Measurements from ENCODE around the gene UBE2G1. TPM values are rescaled to one million over a fixed set of nuclear protein-coding genes. Genes with fewer than 3 reads are reported as not detected.

Gene UBE2G1
- total RNA-seq, 1 experiment from 2014 or later, result 56.8 TPM

DNA sequence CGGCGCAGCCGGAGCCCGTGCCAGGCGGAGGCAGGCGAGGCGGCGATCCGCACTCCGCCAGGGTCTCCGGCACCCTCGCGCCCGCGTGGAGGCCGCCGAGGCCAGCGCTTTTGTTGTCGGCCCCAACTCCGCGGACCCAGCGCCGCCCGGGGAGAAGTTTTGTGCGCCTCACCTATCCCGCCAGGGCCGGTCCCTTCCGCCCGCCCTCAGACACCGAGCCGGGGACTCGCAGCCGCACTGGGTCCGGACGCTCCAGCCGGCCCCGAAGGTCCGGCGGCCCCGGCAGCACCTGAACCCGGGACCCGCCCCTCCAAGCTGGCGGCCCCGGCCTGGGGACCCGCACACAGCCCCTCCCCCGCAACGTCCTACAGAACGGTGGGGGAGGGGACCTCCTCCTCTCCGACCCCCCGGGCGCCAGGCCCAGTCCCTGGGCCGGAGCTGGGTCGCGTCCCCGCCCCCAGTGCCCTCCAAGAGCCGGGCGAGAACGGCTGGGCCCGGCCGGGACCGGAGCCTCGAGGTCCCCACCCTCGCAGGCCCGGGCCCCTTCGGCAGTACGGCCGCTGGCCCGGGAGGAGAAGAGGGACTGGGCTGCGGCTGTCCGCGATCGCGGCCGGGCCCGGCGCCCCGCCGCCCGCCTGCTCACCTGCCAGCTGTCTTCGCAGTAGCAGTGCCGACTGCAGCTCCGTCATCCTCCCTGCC, 698 bp downstream of the UBE2G1 start:
- Histone ChIP-seq H3K27me3 (replicated peaks; ENCODE audit: control insufficient read depth, insufficient read depth, low read length) (no peaks in the 10 kb centered on the region), H3K36me3 (ENCODE audit: control insufficient read depth, insufficient read depth, low read length) (no peaks in the 10 kb centered on the region), H3K9me3 (no peaks in the 10 kb centered on the region), H3K4me1 (no peaks in the 10 kb centered on the region), H3K4me3 (ENCODE audit: low read depth, low read length) (peak overlapping the region; percentile 67)
- Mint-ChIP-seq H3K9me3 (ENCODE audit: unreplicated experiment) (no peaks in the 10 kb centered on the region), H3K36me3 (ENCODE audit: insufficient read depth, unreplicated experiment) (peaks cover 13% of the 10 kb centered on the region), H3K27ac (ENCODE audit: unreplicated experiment) (peak overlapping the region; percentile 82), H3K27me3 (ENCODE audit: insufficient read depth, unreplicated experiment) (no peaks in the 10 kb centered on the region), H3K4me3 (ENCODE audit: unreplicated experiment) (peak overlapping the region; percentile 82), H3K4me1 (ENCODE audit: low read depth, unreplicated experiment) (peaks cover 6% of the 10 kb centered on the region)
- intact Hi-C loops (cut with micrococcal nuclease; ENCODE audit: unreplicated experiment), result loop anchor here (1.0 to 5.0 kb wide), 3 partner anchors 103 to 165 kb away; partner anchors contain the start of gene ANKFY1
- DNase-seq, result peak; percentile 29 to 40
- ChIA-PET POLR2A (no interaction called here), CTCF (interaction anchor here (1.5 kb wide), 1 partner anchor 151 kb away, joined by 4 read pairs; no protein-coding TSS in a partner anchor)
- TF ChIP-seq, protein P1, sequence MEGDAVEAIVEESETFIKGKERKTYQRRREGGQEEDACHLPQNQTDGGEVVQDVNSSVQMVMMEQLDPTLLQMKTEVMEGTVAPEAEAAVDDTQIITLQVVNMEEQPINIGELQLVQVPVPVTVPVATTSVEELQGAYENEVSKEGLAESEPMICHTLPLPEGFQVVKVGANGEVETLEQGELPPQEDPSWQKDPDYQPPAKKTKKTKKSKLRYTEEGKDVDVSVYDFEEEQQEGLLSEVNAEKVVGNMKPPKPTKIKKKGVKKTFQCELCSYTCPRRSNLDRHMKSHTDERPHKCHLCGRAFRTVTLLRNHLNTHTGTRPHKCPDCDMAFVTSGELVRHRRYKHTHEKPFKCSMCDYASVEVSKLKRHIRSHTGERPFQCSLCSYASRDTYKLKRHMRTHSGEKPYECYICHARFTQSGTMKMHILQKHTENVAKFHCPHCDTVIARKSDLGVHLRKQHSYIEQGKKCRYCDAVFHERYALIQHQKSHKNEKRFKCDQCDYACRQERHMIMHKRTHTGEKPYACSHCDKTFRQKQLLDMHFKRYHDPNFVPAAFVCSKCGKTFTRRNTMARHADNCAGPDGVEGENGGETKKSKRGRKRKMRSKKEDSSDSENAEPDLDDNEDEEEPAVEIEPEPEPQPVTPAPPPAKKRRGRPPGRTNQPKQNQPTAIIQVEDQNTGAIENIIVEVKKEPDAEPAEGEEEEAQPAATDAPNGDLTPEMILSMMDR (IDR thresholded peaks at IDR 0.05; ENCODE audit: insufficient read depth in 1 of 2, low read depth in 1 of 2, low read length in 1 of 2, severe bottlenecking in 1 of 2, unreplicated experiment in 1 of 2), result no peak
- no TSS peak for BruUV-seq (replicated peaks)

DNA sequence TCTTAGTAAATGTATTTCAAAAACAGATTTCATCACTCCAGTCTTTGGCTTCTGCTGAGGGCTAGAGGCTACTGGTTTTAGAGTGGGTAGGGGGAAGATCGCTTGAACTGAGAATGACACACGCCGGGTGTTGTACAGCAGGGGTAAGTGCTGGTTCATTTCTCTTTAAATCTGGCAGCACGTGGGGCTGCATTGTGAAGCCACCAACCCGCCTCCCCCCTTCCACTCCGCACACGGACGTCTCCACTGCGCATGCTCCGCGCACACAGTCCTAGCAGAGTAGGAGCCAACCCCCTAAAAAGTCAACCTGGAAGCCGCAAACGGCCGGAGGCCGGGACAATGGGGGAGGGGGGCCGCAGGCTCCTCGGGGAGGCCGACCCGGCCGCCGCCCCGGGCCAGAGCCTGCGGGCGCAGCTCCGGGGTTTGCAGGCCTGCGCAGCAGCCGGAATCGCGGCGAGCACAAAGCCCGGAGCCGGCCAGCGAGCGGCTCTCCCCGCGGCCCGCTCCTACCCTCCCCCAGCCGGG, 1.3 kb downstream of the UBE2G1 start:
- peak; percentile 75 to 81 for DNase-seq
- intact Hi-C loops (cut with micrococcal nuclease; ENCODE audit: unreplicated experiment), result loop anchor here (5.0 kb wide), 1 partner anchor 103 kb away; the partner anchor contains the start of gene ANKFY1
- H3K27me3 ChIP-seq (replicated peaks; ENCODE audit: control insufficient read depth, insufficient read depth, low read length), result no peaks in the 10 kb centered on the region
- Mint-ChIP-seq H3K4me3 (ENCODE audit: unreplicated experiment) (peak overlapping the region; percentile 82), H3K27me3 (ENCODE audit: insufficient read depth, unreplicated experiment) (no peaks in the 10 kb centered on the region), H3K27ac (ENCODE audit: unreplicated experiment) (peak overlapping the region; percentile 82), H3K36me3 (ENCODE audit: insufficient read depth, unreplicated experiment) (peaks cover 13% of the 10 kb centered on the region), H3K4me1 (ENCODE audit: low read depth, unreplicated experiment) (no peaks in the 10 kb centered on the region), H3K9me3 (ENCODE audit: unreplicated experiment) (no peaks in the 10 kb centered on the region)
- ChIA-PET POLR2A (no interaction called here), CTCF (no interaction called here)
- H3K4me1 ChIP-seq, result no peaks in the 10 kb centered on the region
- TF ChIP-seq, protein P1 (IDR thresholded peaks at IDR 0.05; ENCODE audit: insufficient read depth in 1 of 2, low read depth in 1 of 2, low read length in 1 of 2, severe bottlenecking in 1 of 2, unreplicated experiment in 1 of 2), result no peak
- BruUV-seq (replicated peaks), result no TSS peak
- no peaks in the 10 kb centered on the region for H3K36me3 ChIP-seq (ENCODE audit: control insufficient read depth, insufficient read depth, low read length)
- no peaks in the 10 kb centered on the region for H3K9me3 ChIP-seq
- peak overlapping the region; percentile 67 for H3K4me3 ChIP-seq (ENCODE audit: low read depth, low read length)

DNA sequence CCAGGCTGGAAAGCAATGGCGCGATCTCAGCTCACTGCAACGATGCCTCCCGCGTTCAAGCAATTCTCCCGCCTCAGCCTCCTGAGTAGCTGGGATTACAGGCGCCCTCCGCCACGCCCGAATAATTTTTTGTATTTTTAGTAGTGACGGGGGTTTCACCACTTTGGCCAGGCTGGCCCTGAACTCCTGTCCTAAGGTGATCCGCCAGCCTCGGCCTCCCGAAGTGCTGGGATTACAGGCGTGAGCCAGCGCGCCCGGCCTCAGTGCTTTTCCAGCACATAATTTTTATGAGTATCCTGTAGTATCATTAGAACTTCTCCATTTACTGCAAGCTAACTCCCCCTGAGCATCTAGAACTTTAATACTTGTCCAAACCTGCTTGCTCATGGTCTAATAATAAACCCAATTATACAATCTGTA, 1.8 kb downstream of the UBE2G1 start:
- Histone ChIP-seq H3K4me3 (ENCODE audit: low read depth, low read length) (peak overlapping the region; percentile 67), H3K4me1 (no peaks in the 10 kb centered on the region), H3K36me3 (ENCODE audit: control insufficient read depth, insufficient read depth, low read length) (no peaks in the 10 kb centered on the region), H3K27me3 (replicated peaks; ENCODE audit: control insufficient read depth, insufficient read depth, low read length) (no peaks in the 10 kb centered on the region), H3K9me3 (no peaks in the 10 kb centered on the region)
- H3K4me1 Mint-ChIP-seq (ENCODE audit: low read depth, unreplicated experiment), result no peaks in the 10 kb centered on the region
- H3K27me3 Mint-ChIP-seq (ENCODE audit: insufficient read depth, unreplicated experiment), result no peaks in the 10 kb centered on the region
- peaks cover 13% of the 10 kb centered on the region for H3K36me3 Mint-ChIP-seq (ENCODE audit: insufficient read depth, unreplicated experiment)
- H3K27ac Mint-ChIP-seq (ENCODE audit: unreplicated experiment), result peak overlapping the region; percentile 82
- BruUV-seq (replicated peaks), result TSS peak; percentile 39
- H3K4me3 Mint-ChIP-seq (ENCODE audit: unreplicated experiment), result peak overlapping the region; percentile 82
- H3K9me3 Mint-ChIP-seq (ENCODE audit: unreplicated experiment), result no peaks in the 10 kb centered on the region
- CTCF ChIA-PET, result no interaction called here
- intact Hi-C loops (cut with micrococcal nuclease; ENCODE audit: unreplicated experiment), result loop anchor here (5.0 kb wide), 1 partner anchor 102 kb away; the partner anchor contains the start of gene ANKFY1
- no peak for DNase-seq
- TF ChIP-seq, protein P1 (IDR thresholded peaks at IDR 0.05; ENCODE audit: insufficient read depth in 1 of 2, low read depth in 1 of 2, low read length in 1 of 2, severe bottlenecking in 1 of 2, unreplicated experiment in 1 of 2), result no peak
- POLR2A ChIA-PET, result no interaction called here

All from Caco-2 (cell line).